AG08395 (cell line): ENCODE results near the gene RASEF.
"Not testable (repeated sequence)": the region's sequence is repeated elsewhere in the genome, so short reads cannot be mapped to it uniquely, and the experiment has no call there.

Source experiments
- DNase-seq: peaks from one replicate; pipeline ENCODE4 v3.0.0; 2012; ENCODE audit warnings: mixed read lengths, low spot score

RASEF gene

GRCh38 chr9:82970359-82970758 lies 92.6 kb downstream of the RASEF start:
- DNase-seq = no peak

- no peak for DNase-seq
Observed at GRCh38 chr9:82969291-82969690, 93.7 kb downstream of the RASEF start.

DNA sequence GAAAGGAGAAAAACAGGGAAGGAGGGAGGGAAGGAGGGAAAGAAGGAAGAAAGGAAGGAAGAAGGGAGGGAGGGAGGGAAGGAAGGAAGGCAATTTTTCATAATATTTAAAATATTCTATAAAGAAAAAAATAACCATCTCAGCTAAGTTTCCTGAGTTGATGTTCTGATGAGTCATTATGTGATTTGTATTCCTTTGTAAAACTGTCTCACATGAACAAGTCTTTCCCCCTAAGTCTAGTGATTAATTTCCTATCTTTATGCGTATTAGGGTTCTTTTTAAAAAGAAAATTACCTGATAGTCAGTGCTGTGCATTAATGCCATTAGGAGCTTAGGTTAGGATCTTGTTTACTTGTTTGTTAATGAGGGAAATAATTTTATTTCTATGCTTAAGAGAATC lies 94.1 kb downstream of the RASEF start:
- DNase-seq = no peak

GRCh38 chr9:82968388-82968787 lies 94.6 kb downstream of the RASEF start:
- no peak for DNase-seq

GRCh38 chr9:82961504-82962125 lies 101.3 kb downstream of the RASEF start:
- DNase-seq = peak; percentile 81

- no peak for DNase-seq
Observed at GRCh38 chr9:82957529-82958379, 105.2 kb downstream of the RASEF start.

GRCh38 chr9:82949203-82949602 lies 113.7 kb downstream of the RASEF start:
- DNase-seq = no peak

DNA sequence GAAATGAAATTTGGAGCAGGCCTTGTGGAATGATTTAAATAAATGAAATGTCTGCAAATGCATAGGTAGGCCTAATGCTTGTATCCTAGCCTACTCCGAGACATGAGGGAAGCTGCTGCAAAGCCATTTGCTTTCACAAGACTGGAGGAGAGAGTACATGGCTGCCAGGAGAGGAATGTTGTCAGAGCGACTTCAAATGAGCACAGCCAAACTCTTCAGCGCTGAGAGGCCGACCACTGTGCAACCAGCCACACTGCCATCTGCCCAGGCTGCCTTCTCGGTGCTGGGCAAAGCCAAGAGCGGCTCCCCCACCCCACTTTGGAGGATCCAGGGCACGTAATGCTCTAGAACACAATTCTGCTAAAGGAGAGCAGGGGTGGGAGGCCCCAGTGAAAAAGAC lies 122.6 kb downstream of the RASEF start:
- no peak for DNase-seq

- DNase-seq = no peak
Observed at GRCh38 chr9:82939451-82939850, 123.5 kb downstream of the RASEF start.

DNA sequence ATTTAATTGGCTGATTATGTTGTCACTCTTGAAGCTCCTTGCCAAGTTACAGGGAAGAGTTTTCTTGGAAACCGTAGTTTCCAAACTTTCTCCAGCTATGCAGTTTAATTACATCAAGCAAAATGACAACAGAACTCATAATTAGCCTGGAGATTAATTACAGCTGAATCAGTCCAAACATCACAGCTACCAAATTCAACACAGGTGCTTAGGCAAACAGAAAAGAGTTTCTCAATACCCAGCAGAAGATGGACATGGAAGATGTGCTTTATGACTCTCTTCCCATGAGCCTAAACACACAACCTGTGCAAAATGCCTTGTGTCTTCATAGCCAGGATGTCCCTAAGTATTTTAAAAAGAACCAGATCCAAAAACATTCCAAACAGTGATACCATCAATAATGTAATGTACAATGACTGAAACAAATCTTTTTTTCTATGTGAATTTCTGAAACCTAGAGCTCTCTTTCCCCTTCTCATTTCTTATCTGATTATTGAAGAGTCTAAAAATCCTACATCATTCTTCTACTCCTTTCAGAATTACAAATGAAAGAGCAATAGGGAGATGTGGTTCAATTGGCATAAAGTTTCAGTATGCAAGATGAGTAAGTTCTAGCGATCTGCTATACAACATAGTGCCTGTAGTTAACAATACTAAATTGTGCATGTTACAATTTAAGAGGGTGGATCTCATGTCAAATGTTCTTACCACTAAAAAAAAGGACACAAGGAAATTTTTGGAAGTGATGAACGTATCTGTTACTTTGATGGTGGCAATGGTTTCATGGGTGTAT lies 124.3 kb downstream of the RASEF start:
- DNase-seq = no peak

GRCh38 chr9:82936561-82936960 lies 126.4 kb downstream of the RASEF start:
- not testable (repeated sequence) for DNase-seq

DNA sequence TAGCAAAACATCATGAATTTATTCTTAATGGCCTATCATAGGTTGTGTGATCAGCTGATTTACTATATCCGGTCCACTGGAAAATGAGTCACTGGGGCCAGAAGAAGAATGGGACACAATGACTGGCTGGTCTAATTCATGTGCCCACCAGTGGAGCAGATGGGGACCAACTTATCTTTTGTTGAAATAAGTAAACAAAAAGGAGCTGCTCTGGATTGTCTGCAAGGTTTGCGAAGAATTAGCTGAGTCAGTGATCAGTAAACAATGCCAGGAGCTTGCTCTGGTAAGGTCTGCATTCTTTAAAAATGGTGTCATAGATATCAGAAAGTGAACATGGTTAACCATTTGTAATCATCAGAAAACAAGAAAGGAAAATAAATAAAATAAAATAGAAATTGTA lies 128.0 kb downstream of the RASEF start:
- peak; percentile 23 for DNase-seq

GRCh38 chr9:82934025-82934424 lies 128.9 kb downstream of the RASEF start:
- not testable (repeated sequence) for DNase-seq

GRCh38 chr9:82930116-82930515 lies 132.8 kb downstream of the RASEF start:
- DNase-seq = no peak
